Measurements from ENCODE around the gene TPMT.
A peak's percentile ranks its signal among the peaks of the same experiment; 100 is the strongest.

TPMT gene

GRCh38 chr6:18107061-18107460 lies 47.8 kb downstream of the TPMT start:
- Histone ChIP-seq H3K4me3 (no peak overlapping the region), H3K27me3 (no peaks in the 10 kb centered on the region), H3K9me3 (replicated peaks in 1 of 11) (peaks cover 21 to 40% (median 29%) of the 10 kb centered on the region in 11 experiments), H3K4me1 (no peaks in the 10 kb centered on the region), H4K20me1 (no peaks in the 10 kb centered on the region), H3K36me3 (no peaks in the 10 kb centered on the region; a peak in 1 of 22 replicates), H3K9ac (no peak overlapping the region), H3K27ac (no peak overlapping the region), H3K4me2 (no peak overlapping the region)
- no peak for TF ChIP-seq Cebpa-rat (IDR thresholded peaks at IDR 0.05)

GRCh38 chr6:18102783-18103509 lies 51.9 kb downstream of the TPMT start:
- no peaks in the 10 kb centered on the region; a peak in 1 of 22 replicates for H3K36me3 ChIP-seq
- H4K20me1 ChIP-seq = no peaks in the 10 kb centered on the region
- TF ChIP-seq Cebpa-rat (IDR thresholded peaks at IDR 0.05) = no peak
- no peak overlapping the region for H3K4me3 ChIP-seq
- H3K9me3 ChIP-seq (replicated peaks in 1 of 11) = peaks cover 16 to 36% (median 25%) of the 10 kb centered on the region in 11 experiments
- no peaks in the 10 kb centered on the region for H3K27me3 ChIP-seq
- no peak overlapping the region for H3K27ac ChIP-seq
- peaks cover 0 to 8% (median 0%) of the 10 kb centered on the region in 10 experiments; a peak in 1 of 20 replicates for H3K4me1 ChIP-seq
- no peak overlapping the region for H3K4me2 ChIP-seq
- H3K9ac ChIP-seq = no peak overlapping the region

GRCh38 chr6:18101873-18102272 lies 53.0 kb downstream of the TPMT start:
- Histone ChIP-seq H3K4me2 (no peak overlapping the region), H3K9ac (no peak overlapping the region), H3K4me3 (no peak overlapping the region), H4K20me1 (no peaks in the 10 kb centered on the region), H3K27me3 (no peaks in the 10 kb centered on the region), H3K27ac (no peak overlapping the region), H3K36me3 (no peaks in the 10 kb centered on the region), H3K4me1 (peaks cover 0 to 8% (median 0%) of the 10 kb centered on the region in 10 experiments; a peak in 3 of 20 replicates), H3K9me3 (replicated peaks in 1 of 11) (peaks cover 7 to 25% (median 15%) of the 10 kb centered on the region in 11 experiments)
- TF ChIP-seq Cebpa-rat (IDR thresholded peaks at IDR 0.05) = no peak

GRCh38 chr6:18101271-18101670 lies 53.6 kb downstream of the TPMT start:
- TF ChIP-seq Cebpa-rat (IDR thresholded peaks at IDR 0.05) = no peak
- H3K4me1 ChIP-seq = peaks cover 0 to 14% (median 2%) of the 10 kb centered on the region in 10 experiments; a peak in 8 of 20 replicates
- no peak overlapping the region for H3K4me3 ChIP-seq
- no peak overlapping the region for H3K9ac ChIP-seq
- H3K4me2 ChIP-seq = no peak overlapping the region
- peaks cover under 1 to 19% (median 9%) of the 10 kb centered on the region in 11 experiments; a peak in 17 of 22 replicates for H3K9me3 ChIP-seq (replicated peaks in 1 of 11)
- no peaks in the 10 kb centered on the region for H4K20me1 ChIP-seq
- H3K36me3 ChIP-seq = no peaks in the 10 kb centered on the region
- H3K27me3 ChIP-seq = no peaks in the 10 kb centered on the region
- H3K27ac ChIP-seq = no peak overlapping the region

GRCh38 chr6:18100296-18100695 lies 54.6 kb downstream of the TPMT start:
- Histone ChIP-seq H3K4me2 (no peak overlapping the region), H3K27ac (no peak overlapping the region), H3K4me1 (peaks cover 0 to 23% (median 5%) of the 10 kb centered on the region in 10 experiments; a peak in 9 of 20 replicates), H4K20me1 (no peaks in the 10 kb centered on the region), H3K36me3 (no peaks in the 10 kb centered on the region), H3K9me3 (replicated peaks in 1 of 11) (peaks cover 0 to 11% (median 6%) of the 10 kb centered on the region in 11 experiments; a peak in 5 of 22 replicates), H3K9ac (no peak overlapping the region), H3K27me3 (no peaks in the 10 kb centered on the region), H3K4me3 (no peak overlapping the region)
- TF ChIP-seq Cebpa-rat (IDR thresholded peaks at IDR 0.05) = no peak

GRCh38 chr6:18099511-18099910 lies 55.4 kb downstream of the TPMT start:
- Histone ChIP-seq H3K4me1 (peaks cover 0 to 23% (median 5%) of the 10 kb centered on the region in 10 experiments; a peak in 9 of 20 replicates), H3K4me3 (no peak overlapping the region), H3K9me3 (replicated peaks in 1 of 11) (peaks cover 0 to 6% (median 0%) of the 10 kb centered on the region in 11 experiments; a peak in 4 of 22 replicates), H3K9ac (no peak overlapping the region), H4K20me1 (no peaks in the 10 kb centered on the region), H3K4me2 (peak overlapping the region in 2 of 11 experiments; percentile 9 to 28; a peak in 3 of 22 replicates), H3K27me3 (no peaks in the 10 kb centered on the region), H3K27ac (no peak overlapping the region), H3K36me3 (no peaks in the 10 kb centered on the region)
- TF ChIP-seq Cebpa-rat (IDR thresholded peaks at IDR 0.05) = no peak

- Histone ChIP-seq H3K9ac (no peak overlapping the region), H3K4me2 (peak overlapping the region in 5 of 11 experiments; percentile 15 to 49 (median 31); a peak in 9 of 22 replicates), H3K9me3 (replicated peaks in 1 of 11) (peaks cover 0 to 10% (median 1%) of the 10 kb centered on the region in 11 experiments; a peak in 8 of 22 replicates), H3K4me3 (no peak overlapping the region), H3K36me3 (no peaks in the 10 kb centered on the region), H4K20me1 (no peaks in the 10 kb centered on the region), H3K27me3 (no peaks in the 10 kb centered on the region), H3K27ac (no peak overlapping the region), H3K4me1 (peaks cover 0 to 23% (median 5%) of the 10 kb centered on the region in 10 experiments; a peak in 9 of 20 replicates)
- no peak for TF ChIP-seq Cebpa-rat (IDR thresholded peaks at IDR 0.05)
Measured at GRCh38 chr6:18096423-18096822, 58.5 kb downstream of the TPMT start.

GRCh38 chr6:18091382-18091781 lies 63.5 kb downstream of the TPMT start:
- Histone ChIP-seq H3K4me2 (no peak overlapping the region), H3K27ac (no peak overlapping the region), H3K9ac (no peak overlapping the region), H4K20me1 (no peaks in the 10 kb centered on the region), H3K4me3 (no peak overlapping the region), H3K9me3 (replicated peaks in 1 of 11) (peaks cover 19 to 32% (median 25%) of the 10 kb centered on the region in 11 experiments), H3K27me3 (no peaks in the 10 kb centered on the region), H3K4me1 (peaks cover 0 to 11% (median 3%) of the 10 kb centered on the region in 10 experiments; a peak in 9 of 20 replicates), H3K36me3 (0 out of 22 replicates have a peak, but pooled peaks cover 0 to 3% (median 0%) of the 10 kb centered on the region in 11 experiments)
- no peak for TF ChIP-seq Cebpa-rat (IDR thresholded peaks at IDR 0.05)

- Histone ChIP-seq H3K4me2 (no peak overlapping the region), H3K4me3 (no peak overlapping the region), H3K36me3 (0 out of 22 replicates have a peak, but pooled peaks cover 0 to 3% (median 0%) of the 10 kb centered on the region in 11 experiments), H3K27me3 (no peaks in the 10 kb centered on the region), H3K9me3 (replicated peaks in 1 of 11) (peaks cover 19 to 32% (median 25%) of the 10 kb centered on the region in 11 experiments), H3K4me1 (peaks cover 0 to under 1% (median 0%) of the 10 kb centered on the region in 10 experiments; a peak in 1 of 20 replicates), H4K20me1 (no peaks in the 10 kb centered on the region), H3K9ac (no peak overlapping the region), H3K27ac (no peak overlapping the region)
- TF ChIP-seq Cebpa-rat (IDR thresholded peaks at IDR 0.05) = no peak
Measured at GRCh38 chr6:18090349-18090786, 64.5 kb downstream of the TPMT start.

Data from BLaER1 treated with 17β-estradiol and CSF1 and Interleukin-3, amounts not matched to agents 10 nM and 100 nM (cell line).